Umbilical cord (tissue), 2 donors: ENCODE measurements around the gene DCTD. TPM values are rescaled to one million over a fixed set of nuclear protein-coding genes. Genes with fewer than 3 reads are reported as not detected.

Experiments used
- DNase-seq: peaks from one replicate; pipeline ENCODE4 v3.0.0-alpha.2; 2015; ENCODE audit warnings: low spot score
- total RNA-seq: library from RNA; depleted of rRNA; stranded (reverse); fragments of >200 nt; gene quantifications from one replicate; pipeline ENCODE4 v1.2.3, GENCODE V29; 2014; ENCODE audit warnings: low replicate concordance; ENCODE audit not compliant: insufficient read depth

Gene DCTD
- total RNA-seq, 1 donor from 2014 or later = 37.3 TPM

- DNase-seq = no peak
These were observed 43.9 kb downstream of the DCTD start for GRCh38 chr4:182873289-182873688.

GRCh38 chr4:182872886-182873285, 44.3 kb downstream of the DCTD start:
- no peak for DNase-seq

- DNase-seq = no peak
These were observed 45.6 kb downstream of the DCTD start for GRCh38 chr4:182871616-182872015.

- no peak for DNase-seq
These were observed 47.5 kb downstream of the DCTD start for GRCh38 chr4:182869697-182870096.

GRCh38 chr4:182866746-182867145, 50.4 kb downstream of the DCTD start:
- DNase-seq = no peak

GRCh38 chr4:182863501-182863900, 53.7 kb downstream of the DCTD start:
- DNase-seq = no peak

GRCh38 chr4:182862921-182863320, 54.3 kb downstream of the DCTD start:
- DNase-seq = no peak

- DNase-seq = no peak
These were observed 54.9 kb downstream of the DCTD start for GRCh38 chr4:182862141-182862875.

- DNase-seq = no peak
These were observed 55.8 kb downstream of the DCTD start for GRCh38 chr4:182861346-182861745.

- no peak for DNase-seq
These were observed 57.5 kb downstream of the DCTD start for GRCh38 chr4:182859730-182860129.

GRCh38 chr4:182858711-182859110, 58.5 kb downstream of the DCTD start:
- DNase-seq = no peak

- no peak for DNase-seq
These were observed 60.3 kb downstream of the DCTD start for GRCh38 chr4:182856862-182857261.

GRCh38 chr4:182855877-182856276, 61.3 kb downstream of the DCTD start:
- DNase-seq = no peak

- DNase-seq = no peak
These were observed 61.9 kb downstream of the DCTD start for GRCh38 chr4:182855312-182855711.

GRCh38 chr4:182854466-182854865, 62.7 kb downstream of the DCTD start:
- no peak for DNase-seq

- DNase-seq = no peak
These were observed 63.4 kb downstream of the DCTD start for GRCh38 chr4:182853731-182854330.

GRCh38 chr4:182848685-182849084, 68.5 kb downstream of the DCTD start:
- DNase-seq = no peak

- no peak for DNase-seq
These were observed 69.4 kb downstream of the DCTD start for GRCh38 chr4:182847576-182848450.

GRCh38 chr4:182846036-182846435, 71.2 kb downstream of the DCTD start:
- no peak for DNase-seq

GRCh38 chr4:182845618-182846017, 71.6 kb downstream of the DCTD start:
- DNase-seq = no peak

GRCh38 chr4:182843808-182844325, 73.3 kb downstream of the DCTD start:
- no peak for DNase-seq

GRCh38 chr4:182842759-182843390, 74.3 kb downstream of the DCTD start:
- no peak for DNase-seq
